ENCODE results near the gene COL27A1. TPM values are rescaled to one million over a fixed set of nuclear protein-coding genes. Genes with fewer than 3 reads are reported as not detected.

Gene COL27A1
- total RNA-seq, 2 donors from 2014 or later: 18.5 to 57.1 TPM

DNA sequence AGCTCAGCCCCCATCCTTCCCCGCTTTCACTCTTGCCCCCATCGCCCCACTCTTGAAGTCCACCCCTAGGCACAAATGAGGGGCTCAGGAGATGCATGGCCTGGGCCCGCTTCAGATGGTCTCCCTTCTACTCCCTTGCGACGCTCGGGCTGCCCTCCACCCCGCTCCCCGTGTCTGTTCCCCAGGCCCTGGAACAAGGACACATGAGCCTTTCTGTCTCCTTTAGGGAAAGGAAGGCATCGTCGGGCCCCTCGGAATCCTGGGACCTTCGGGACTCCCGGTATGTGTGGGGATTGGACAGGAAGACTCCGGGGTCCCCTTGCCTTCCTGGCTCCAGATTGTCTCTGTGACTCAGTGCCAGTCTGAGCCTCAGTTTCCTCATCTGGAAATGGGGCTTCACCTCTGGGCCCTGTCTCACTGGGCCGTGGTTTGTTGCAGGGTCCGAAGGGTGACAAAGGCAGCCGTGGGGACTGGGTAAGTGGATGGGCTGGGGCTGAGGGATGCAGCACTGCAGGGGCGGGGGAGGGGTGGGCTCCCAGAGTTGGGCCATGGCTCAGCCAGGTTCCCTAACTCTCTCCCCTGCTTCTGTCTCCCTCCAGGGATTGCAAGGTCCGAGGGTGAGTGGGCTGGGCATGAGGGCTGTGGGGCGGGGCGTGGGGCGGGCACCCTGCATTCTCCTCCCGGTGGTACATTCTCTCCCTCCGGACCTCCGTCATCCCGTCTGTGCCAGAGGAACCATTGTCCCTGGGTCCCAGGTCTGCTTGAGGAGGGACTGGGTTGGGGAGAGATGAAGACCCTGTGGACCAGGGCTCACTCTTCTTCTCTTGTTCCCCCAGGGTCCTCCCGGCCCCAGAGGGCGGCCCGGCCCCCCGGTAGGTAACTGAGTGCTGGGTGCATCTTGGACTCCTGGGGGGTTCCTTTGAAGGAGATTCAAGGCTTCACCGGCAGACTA is 145.8 kb downstream of the COL27A1 start:
- TF ChIP-seq, protein P1, sequence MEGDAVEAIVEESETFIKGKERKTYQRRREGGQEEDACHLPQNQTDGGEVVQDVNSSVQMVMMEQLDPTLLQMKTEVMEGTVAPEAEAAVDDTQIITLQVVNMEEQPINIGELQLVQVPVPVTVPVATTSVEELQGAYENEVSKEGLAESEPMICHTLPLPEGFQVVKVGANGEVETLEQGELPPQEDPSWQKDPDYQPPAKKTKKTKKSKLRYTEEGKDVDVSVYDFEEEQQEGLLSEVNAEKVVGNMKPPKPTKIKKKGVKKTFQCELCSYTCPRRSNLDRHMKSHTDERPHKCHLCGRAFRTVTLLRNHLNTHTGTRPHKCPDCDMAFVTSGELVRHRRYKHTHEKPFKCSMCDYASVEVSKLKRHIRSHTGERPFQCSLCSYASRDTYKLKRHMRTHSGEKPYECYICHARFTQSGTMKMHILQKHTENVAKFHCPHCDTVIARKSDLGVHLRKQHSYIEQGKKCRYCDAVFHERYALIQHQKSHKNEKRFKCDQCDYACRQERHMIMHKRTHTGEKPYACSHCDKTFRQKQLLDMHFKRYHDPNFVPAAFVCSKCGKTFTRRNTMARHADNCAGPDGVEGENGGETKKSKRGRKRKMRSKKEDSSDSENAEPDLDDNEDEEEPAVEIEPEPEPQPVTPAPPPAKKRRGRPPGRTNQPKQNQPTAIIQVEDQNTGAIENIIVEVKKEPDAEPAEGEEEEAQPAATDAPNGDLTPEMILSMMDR (IDR thresholded peaks at IDR 0.05): no peak
- no peak for ATAC-seq (ENCODE audit: insufficient number of reproducible peaks, low FRiP score, low read depth)
- Histone ChIP-seq H3K4me3 (no peak overlapping the region), H3K4me1 (ENCODE audit: control insufficient read depth in 1 of 2, low read depth in 2 of 2) (peaks cover 0 to 11% of the 10 kb centered on the region in 2 donors), H3K36me3 (peaks cover 31% of the 10 kb centered on the region), H3K27ac (no peak overlapping the region), H3K9me3 (no peaks in the 10 kb centered on the region), H3K27me3 (replicated peaks; ENCODE audit: insufficient read depth) (no peaks in the 10 kb centered on the region)
- no peak for DNase-seq (ENCODE audit: low spot score)

DNA sequence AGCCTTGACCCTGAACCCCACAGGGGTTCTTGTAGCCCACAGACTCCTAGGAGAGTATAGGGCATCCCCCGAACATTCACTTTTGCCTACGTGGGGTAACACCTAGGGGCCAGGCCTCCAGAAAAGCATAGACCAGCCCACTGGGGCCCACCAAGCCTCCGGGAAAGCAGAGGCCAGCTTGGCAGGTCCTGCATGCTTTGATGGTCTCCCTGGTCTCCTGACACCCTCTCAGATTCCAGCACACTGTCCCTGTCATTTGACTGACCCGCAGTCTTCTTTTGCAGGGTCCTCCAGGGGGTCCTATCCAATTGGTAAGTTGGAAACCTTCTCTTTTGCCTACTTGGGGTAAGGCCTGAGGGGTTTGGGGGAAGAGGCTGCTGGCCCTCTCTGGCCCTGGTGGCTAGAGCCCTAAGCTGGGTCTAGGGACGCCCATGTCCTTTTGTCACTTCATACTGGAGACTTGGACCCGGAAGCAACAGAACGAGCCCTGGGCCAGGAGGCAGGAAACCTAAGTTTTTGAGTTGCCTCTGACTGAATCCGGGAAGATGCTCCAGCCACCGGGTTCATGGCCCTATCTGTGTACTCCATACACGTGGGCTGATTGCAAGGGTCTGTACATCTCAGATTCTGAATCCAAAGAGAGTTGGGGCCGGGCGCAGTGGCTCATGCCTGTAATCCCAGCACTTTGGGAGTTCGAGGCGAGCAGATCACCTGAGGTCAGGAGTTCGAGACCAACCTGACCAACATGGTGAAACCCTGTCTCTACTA is 146.6 kb downstream of the COL27A1 start:
- Histone ChIP-seq H3K27me3 (replicated peaks; ENCODE audit: insufficient read depth) (no peaks in the 10 kb centered on the region), H3K4me1 (ENCODE audit: control insufficient read depth in 1 of 2, low read depth in 2 of 2) (peaks cover 0 to 11% of the 10 kb centered on the region in 2 donors), H3K36me3 (peaks cover 30% of the 10 kb centered on the region), H3K27ac (no peak overlapping the region), H3K9me3 (no peaks in the 10 kb centered on the region), H3K4me3 (no peak overlapping the region)
- DNase-seq (ENCODE audit: low spot score) (no peak), ATAC-seq (ENCODE audit: insufficient number of reproducible peaks, low FRiP score, low read depth) (no peak)
- TF ChIP-seq, protein P1 (IDR thresholded peaks at IDR 0.05): no peak

DNA sequence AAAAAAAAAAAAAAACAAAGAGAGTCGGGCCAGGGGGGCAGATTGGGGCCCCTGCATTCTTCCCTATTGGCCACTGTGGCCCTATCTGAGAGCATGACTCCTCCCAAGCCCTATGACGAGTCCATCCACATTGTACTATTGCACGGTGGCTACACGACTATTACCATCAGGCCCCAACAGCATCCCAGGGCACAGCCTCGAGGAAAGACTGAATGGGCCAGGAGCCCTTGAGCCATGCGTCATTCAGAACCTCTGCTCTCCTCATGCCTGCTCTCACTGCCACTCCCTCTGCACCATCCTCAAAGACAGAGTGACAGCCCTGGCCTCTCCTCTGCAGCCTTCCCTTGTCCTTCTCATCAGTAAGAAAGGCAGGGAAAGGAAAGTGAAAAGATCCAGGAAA is 147.4 kb downstream of the COL27A1 start:
- TF ChIP-seq, protein P1 (IDR thresholded peaks at IDR 0.05): no peak

DNA sequence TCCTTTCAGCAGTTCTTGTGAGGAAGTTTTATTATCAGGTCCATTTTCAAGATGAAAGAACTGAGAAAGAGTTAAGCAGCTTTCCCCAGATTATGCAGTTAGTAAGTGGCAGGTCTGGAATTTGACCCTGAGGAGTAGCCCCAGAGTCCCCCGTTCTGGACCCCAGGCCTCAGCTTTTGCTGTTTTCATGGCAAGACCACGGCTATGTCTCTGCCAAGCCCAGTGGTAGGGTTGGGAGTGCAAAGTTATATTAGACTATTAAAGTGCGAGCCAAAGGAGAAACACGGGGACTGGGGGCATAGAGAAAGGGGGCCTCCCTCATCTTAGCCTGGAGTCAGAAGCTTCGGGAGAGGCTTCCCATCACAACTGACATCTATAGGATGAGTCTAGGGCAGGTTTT is 148.2 kb downstream of the COL27A1 start:
- Histone ChIP-seq H3K4me1 (ENCODE audit: control insufficient read depth in 1 of 2, low read depth in 2 of 2) (peaks cover 0 to 11% of the 10 kb centered on the region in 2 donors), H3K27ac (no peak overlapping the region), H3K9me3 (no peaks in the 10 kb centered on the region), H3K4me3 (no peak overlapping the region), H3K36me3 (peaks cover 33% of the 10 kb centered on the region), H3K27me3 (replicated peaks; ENCODE audit: insufficient read depth) (no peaks in the 10 kb centered on the region)
- DNase-seq (ENCODE audit: low spot score) (no peak), ATAC-seq (ENCODE audit: insufficient number of reproducible peaks, low FRiP score, low read depth) (no peak)
- TF ChIP-seq, protein P1 (IDR thresholded peaks at IDR 0.05): no peak

More for the DNA sequence above, 147.4 kb downstream of the COL27A1 start:
- peaks cover 0 to 11% of the 10 kb centered on the region in 2 donors for H3K4me1 ChIP-seq (ENCODE audit: control insufficient read depth in 1 of 2, low read depth in 2 of 2)
- H3K9me3 ChIP-seq: no peaks in the 10 kb centered on the region
- peak overlapping the region in 1 of 2 donors; percentile 41 for H3K27ac ChIP-seq
- ATAC-seq (ENCODE audit: insufficient number of reproducible peaks, low FRiP score, low read depth) (no peak), DNase-seq (ENCODE audit: low spot score) (no peak)
- peaks cover 27% of the 10 kb centered on the region for H3K36me3 ChIP-seq
- H3K27me3 ChIP-seq (replicated peaks; ENCODE audit: insufficient read depth): no peaks in the 10 kb centered on the region
- no peak overlapping the region for H3K4me3 ChIP-seq

DNA sequence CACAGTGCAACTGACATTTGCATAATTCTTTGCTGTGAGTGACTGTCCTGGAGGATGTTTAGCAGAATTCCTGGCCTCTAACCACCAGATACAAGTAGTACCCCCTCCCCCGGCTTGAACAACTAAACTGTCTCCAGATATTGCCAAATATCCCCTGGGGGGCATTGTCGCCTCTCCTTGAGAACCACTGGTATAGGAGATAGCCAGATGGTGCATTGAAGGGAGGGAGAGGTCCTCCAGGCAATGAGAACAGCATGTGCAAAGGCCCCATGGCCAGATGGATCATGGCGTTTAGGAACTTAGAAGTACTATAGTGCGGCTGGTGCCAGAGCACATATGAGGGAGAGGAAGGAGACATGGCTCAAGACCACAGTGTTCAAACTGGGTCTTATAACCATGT is 148.6 kb downstream of the COL27A1 start:
- Histone ChIP-seq H3K4me3 (no peak overlapping the region), H3K27ac (no peak overlapping the region), H3K36me3 (peaks cover 36% of the 10 kb centered on the region), H3K27me3 (replicated peaks; ENCODE audit: insufficient read depth) (no peaks in the 10 kb centered on the region), H3K4me1 (ENCODE audit: control insufficient read depth in 1 of 2, low read depth in 2 of 2) (peaks cover 0 to 11% of the 10 kb centered on the region in 2 donors), H3K9me3 (no peaks in the 10 kb centered on the region)
- TF ChIP-seq, protein P1 (IDR thresholded peaks at IDR 0.05): no peak
- ATAC-seq (ENCODE audit: insufficient number of reproducible peaks, low FRiP score, low read depth) (no peak), DNase-seq (ENCODE audit: low spot score) (no peak)
